Stimulated activated CD4-positive, alpha-beta T cell treated with anti-CD3 and anti-CD28 coated beads, Interleukin-2, amount 100 ng/mL, for 48 hours (primary cell): ENCODE results near the gene DCC.
"Not testable (repeated sequence)": the region's sequence is repeated elsewhere in the genome, so short reads cannot be mapped to it uniquely, and the experiment has no call there.

Experiments
- DNase-seq, 2 donors: peaks; one replicate each; pipeline ENCODE4 v3.0.0-alpha.2; 2020

Gene DCC

DNA sequence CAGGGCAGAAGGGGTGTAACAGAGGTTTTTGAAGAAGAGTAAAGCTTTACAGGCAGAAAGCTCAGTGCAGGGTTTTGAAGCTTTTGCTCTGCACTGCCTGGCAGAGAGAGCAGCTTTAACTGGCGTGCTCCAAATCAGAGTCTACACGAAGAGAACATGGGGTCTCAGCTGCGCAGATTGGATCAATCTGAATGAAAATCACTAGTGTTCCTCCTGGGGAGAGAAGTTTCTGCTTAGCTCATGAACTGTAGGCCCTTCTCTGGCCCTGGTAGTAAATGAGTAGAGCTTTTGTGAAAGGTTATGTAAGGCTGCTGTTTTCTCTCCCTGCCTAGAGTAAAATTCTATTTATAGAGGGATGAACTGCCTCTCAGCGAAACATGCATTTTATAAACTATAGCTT is 13.6 kb downstream of the DCC start:
- no peak for DNase-seq

DNA sequence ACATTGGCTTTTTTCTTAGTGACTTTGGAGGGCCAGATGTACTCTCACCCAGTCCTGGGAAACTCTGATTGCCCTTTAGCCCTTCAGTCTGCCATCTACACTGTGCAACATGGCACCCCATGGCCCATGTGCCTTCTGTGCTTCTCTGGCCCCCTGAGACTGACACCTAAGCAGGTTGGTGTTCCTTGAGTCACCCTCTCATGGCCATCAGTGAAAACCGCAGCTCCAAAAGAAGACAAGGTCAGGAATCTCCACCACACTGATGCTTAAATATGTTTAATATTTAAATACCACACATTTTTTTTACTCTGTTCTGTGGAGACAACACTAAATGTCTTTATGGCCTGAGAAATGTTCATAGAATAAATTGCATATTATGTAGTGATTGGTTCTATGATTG is 23.9 kb downstream of the DCC start:
- DNase-seq: no peak

DNA sequence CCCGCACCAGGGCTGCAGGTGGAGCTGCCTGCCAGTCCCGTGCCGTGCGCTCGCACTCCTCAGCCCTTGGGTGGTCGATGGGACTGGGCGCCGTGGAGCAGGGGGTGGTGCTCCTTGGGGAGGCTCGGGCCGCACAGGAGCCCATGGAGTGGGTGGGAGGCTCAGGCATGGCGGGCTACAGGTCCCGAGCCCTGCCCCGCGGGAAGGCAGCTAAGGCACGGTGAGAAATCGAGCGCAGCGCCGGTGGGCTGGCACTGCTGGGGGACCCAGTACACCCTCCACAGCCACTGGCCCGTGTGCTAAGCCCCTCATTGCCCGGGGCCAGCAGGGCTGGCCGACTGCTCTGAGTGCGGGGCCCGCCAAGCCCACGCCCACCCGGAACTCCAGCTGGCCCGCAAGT is 26.9 kb downstream of the DCC start:
- not testable (repeated sequence) for DNase-seq

DNA sequence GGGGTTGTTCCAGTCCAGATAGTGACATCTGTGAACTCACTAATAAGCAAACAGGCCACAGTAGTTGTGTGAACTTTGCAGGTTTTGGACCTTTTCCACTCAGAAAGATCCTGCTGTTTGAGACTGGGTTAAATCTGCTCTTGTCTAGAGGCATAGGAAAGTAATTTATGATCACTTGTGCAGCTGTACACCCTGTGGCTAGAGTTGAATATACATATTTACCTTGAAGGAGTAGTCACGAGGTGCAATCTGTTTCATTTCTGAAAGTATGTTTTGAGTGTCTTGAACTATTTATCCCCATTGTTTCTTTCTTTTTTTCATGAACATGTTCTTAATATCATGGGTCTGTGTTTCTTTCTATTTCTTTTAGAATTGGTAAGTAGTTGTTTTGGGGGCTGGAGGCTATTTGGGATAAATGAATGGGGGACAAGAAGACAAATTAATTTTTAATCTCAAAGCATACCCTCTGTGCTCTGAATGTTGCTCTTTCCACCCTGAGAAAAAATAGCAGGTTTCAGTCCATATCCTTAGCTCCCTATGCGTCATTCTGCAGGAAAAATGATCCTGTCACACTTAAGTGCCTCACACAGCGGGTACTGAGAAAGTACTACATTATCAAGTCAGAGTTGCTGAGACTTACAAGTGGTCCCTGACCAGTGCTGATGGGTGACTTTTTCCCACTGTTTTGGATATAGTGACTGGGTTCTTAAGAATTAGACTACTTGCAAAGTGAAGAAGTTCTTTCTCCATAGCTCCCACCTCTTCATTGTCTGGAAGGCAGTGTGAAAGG is 28.2 kb downstream of the DCC start:
- DNase-seq: no peak

DNA sequence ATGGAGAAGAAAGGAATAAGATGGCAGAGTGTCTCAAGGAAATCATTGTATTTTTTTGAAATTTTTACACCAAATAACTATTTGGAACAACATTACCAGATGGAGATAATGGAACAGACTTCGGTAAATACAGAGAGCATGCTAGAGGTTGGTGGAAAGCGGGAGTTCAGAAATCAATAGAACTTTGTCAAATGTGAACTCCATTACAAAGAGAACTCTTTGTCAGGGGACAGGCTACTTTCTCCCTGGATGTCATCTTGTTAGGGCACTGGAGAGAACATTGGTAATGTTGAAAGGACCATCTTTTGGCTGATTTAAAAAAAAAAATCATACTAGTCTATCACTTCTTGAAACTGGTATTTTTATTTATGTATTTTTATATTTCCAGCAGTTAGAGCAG is 30.8 kb downstream of the DCC start:
- DNase-seq: no peak

DNA sequence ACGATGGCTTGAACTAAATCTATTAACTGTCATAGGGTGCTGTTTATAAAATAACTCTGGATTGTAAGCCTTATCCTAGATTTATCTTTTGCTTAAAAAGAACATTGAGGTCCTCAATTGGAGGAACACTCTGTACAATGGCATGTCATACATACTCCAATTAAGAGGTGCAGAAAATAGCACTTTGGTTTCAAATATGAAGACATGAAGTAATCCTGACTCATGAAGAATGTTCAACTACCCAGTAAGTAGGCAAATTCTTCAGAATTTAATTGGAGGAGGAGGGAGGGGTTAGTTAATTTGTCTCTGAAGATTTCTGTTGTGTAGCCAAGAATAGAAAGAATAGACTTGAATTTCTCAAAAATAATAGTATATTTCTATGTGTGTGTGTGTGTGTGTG is 36.1 kb downstream of the DCC start:
- no peak for DNase-seq

DNA sequence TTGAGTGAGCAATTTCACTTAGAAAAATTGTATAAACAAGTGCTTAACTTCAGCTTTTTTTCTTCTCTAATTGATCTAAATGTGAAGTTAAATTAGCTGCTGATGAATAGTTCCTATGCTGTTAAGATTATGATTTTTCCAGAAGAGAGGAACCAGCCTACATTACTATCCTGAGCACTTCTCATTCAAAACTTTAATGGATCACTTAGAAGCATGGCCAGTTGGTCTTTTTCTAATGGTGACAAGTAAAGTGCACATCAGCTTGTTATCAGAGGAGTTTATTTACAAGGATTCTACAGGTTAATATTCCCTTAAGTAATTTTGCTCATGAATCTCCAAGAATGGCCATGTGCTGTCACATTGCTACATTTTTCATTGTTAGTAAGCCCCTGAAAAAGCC is 37.1 kb downstream of the DCC start:
- no peak for DNase-seq

DNA sequence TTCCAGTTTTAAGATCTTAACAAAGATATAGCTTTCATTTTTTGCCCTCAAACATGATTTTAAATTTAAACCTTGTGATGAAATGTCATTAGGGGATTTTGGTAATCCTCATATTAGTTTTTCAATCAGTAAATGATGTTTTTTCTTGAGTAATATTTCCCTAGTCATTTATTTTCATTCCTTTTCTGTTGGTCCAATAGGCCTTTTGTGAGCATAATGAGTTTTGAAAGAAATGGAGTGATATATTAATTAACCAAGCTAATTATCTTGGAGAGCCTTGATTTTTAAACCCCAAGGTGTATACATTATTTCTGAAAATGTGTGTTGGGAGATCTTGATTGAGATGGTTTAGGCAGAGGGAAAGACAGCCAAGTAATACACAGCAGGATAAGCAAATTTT is 46.3 kb downstream of the DCC start:
- DNase-seq: no peak

DNA sequence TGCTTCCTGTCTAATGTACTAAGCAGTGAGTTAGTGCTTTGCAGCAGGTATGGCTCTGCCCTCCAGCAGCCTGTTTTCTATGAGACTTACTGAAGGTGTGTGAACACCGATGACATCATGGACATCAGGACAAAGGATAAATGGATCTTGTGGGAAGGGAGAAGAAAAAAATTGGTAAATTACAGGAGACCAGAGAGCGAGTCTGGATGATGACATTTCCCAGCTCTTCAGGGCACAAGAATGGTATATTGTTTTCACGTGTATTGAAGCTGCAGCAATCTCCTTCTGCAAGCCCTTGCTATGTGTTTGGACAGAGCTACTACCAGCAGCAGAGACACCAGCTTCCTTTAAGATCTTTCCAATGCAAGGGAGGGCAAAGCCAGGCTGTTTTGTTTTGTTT is 47.2 kb downstream of the DCC start:
- no peak for DNase-seq

DNA sequence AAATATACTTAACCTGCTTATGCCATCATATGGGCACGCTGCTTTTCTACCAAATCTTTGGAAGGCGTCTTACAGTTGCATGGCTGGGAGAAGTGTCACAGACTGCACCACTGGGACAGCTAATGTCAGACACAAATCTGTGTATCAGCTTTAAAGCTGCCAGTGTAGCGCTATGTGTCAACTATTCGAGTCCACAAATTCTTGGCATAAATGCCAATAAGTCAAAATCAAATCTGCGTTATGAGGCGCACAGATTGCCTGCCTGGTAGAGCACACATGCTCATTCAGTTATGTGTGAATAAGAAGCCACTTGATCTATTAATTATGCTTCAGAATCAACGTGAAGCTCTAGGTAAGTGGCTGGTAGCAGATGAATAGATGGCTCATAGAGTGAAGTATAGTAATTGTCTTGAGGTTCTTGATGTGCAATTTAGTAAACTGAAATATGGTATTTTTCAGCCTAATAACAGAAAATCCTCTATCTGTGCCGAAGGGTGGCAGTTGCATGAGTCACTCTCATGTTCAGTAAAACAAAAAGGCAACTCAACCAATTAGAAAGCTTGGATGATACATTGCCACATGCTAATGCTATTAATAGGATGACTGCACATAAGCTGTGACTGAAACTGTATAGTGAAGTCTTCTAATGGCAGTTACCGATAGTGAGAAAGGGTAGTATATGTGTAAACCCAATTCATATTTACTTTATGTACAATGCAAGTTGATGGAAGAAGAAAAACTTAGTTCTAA is 52.0 kb downstream of the DCC start:
- DNase-seq: no peak

DNA sequence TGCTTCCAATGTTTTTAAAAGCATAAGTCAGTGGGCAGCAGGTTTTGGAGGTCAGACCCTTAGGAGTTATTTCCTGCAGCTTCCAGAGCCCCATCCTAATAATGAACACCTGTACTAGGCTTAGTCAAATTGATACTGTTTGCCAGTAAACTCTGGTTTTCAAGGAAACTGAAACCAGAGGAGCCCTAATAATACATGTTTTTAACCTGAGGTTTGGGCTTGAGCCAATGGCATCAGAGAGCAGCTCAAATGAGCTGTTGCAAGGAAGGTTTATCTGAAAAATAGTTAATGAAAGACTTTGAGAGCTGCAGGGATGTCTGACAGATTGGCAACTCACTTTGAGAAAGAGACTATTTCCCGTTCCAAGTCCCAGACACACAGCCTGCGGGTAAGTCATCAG is 54.6 kb downstream of the DCC start:
- DNase-seq: no peak

DNA sequence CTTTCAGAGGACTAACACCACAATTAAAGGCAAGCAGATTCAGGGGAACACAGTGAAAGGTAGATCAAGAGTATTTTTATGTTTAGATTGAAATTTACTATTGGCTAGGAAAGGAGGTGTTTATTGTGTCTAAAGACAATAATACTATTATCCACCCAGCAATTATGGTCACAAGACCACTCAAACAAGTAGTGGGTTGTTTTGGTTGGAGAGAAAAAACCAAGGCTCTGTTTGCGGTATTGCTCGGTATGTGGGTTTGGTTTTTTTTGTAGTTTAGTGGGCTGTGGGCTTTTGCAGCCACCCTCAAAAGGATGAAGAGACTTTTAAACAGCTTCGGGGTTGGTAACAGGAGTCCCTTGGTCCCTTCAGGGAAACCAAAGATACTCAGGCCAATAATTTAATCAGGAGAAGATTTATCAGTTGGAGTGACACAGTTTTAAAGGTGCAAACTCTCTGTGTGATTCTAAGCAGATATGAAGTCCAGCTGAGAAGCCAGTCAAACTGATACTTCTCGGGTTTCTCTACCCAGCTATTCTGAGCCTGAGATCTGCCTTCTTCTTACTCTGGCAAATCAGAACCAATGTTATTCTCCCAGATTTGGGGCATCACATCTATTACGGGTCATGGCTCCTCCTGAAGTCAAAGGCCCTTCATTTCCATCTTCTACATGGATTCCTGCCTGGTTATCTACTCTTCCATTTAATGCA is 55.3 kb downstream of the DCC start:
- no peak for DNase-seq

DNA sequence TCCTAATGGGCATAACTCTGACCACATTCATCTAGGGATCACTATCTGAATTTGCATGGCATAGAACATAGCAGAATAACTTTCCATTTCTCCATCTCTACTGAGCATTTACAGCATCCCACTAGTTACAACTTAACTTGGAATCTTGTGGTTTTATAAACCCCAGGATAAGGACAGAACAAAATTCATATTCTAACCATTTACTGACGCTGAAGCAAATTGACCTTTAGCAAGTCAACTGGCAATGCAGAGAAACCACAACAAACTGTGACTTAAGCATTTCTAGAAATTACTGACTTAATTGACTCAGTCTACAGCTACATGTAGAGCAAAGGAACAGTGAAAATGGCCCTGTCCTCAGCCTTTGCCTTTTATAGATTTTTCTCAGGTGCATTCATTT is 61.2 kb downstream of the DCC start:
- no peak for DNase-seq

DNA sequence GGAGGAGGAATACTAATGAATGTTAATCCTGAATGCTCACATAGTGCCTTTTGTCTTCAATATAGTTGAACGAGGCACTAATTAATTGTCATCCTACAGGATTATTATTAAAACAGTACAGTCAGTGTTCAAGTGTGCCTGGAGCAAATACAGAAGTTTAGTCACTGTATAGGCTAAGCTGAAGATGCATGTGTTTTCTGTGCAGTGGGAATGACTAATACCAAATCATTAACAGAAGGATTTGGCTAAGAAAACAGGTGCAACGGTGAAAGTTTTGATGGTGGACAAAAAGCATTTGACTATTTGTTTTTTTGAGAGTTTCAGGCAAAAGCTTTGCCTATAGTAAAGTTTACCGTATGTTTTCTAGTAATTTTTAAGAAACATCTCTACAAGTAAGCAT is 62.8 kb downstream of the DCC start:
- DNase-seq: no peak

DNA sequence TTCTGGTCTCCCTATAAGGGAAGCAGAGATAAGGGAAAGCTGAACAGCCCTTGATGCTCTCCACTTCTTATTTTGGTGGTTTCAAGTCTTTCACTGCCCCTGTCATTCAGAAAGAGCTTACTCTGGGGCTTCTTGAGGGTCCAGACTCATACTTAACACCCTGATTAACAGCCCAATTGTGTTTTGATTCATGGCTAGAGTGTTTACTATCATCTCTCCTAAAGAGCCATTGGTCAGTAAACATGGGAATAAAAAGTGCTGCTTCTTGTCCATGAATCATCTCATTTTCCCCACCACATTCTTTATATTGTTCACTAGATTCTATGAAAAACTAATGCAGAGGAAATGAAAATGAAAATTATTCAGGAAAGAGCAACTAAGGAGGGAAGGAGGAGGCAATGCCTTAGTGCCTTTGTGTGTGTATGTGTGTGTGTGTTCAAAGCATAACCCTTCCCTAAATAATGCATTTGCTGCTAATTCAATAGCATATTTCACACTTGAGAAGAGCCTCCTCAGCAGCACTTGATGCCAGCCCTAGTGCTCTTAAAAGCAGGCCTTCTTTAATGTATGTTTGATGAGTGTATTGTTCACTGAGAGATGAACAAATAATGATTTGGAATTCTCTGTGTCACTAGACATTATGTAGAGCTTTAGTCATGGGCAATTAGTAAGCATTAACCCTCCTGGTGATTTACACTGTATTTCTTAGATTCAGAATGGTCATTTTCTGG is 63.5 kb downstream of the DCC start:
- DNase-seq: no peak

DNA sequence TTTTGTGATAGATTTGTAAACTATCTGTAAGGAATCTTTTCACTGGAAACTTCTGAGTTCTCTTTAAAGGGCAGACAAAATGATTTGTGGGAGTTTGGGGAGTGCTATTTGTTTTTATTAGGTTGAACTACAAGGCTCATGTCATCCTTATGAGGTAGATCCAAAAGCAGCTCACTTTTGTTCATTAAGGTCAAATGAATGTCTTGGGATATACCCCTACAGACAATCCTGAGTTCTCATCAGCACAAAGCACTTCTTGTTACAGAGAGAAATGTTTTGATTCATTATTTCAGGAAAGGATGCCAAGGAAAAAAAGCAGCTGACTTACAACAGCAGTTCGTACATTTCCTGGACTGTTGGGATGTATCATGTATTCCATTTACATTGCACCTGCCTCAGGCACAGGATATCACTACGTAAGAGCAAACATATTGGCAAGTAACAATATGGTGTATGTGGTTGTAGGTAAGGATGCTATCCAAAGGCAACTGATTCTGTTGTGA is 68.9 kb downstream of the DCC start:
- no peak for DNase-seq

DNA sequence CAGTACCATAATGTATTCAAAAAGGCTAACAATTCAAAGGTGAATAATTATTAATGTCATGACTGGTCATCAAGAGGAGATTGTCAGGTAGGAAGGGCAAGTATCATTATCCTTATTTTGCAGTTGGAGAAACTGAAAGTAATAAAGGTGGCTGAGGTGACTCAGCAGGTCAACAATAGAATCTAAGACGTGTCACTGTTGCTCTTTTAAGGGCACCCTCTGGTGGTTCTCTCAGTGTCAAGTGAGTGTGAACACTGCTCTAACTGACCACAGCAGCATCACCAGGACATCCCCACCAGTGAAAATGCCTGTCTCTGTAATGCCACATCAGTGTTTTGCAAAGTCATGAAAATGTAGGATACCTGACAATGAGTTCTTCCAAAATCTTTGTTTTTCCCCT is 69.7 kb downstream of the DCC start:
- no peak for DNase-seq

DNA sequence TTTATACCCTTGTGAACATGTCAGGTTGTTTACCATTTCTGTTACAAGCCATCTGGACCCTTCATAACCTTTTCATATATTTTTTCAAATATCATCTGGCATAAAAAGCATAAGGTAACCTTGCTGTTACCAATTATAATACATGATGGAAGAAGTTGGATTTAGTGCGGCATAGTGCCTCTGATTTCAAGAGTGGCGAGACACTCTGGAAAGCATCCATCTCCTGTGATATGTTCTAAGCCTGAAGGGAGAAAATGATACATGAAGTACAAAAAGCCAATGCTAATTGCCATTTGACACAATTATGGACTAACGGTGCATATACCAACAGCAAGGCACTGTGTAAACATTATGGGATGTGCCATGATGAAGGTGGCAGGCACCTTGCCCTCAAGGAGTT is 75.1 kb downstream of the DCC start:
- no peak for DNase-seq

DNA sequence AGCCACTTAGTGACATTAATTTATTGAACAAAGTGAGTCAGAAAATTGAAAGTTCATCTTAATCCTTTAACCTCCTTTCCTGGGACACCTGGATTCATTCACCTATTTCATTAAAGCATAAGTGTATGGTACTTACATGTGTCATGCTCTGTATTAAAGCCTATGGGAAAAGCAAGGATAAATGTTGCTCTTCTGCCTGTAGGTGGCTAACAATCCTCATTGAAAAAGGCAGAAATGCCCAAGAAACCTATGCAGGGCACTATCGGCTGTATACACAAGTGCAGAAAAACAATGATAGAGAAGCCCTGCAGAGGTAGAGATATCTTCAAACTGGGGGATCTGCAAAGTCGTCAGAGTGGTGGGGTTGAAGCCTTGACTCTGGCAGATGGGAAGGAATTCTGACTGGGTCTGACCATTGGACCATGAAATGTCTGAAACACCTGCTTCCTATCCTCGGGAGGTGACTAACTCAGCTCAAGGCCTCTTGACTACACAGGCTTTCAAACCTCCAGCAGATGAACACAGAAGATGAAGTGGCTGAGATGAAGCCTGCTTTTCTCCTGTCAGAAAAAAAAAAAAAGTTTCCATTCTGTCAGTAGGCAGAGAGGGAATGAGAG is 83.1 kb downstream of the DCC start:
- DNase-seq: no peak

DNA sequence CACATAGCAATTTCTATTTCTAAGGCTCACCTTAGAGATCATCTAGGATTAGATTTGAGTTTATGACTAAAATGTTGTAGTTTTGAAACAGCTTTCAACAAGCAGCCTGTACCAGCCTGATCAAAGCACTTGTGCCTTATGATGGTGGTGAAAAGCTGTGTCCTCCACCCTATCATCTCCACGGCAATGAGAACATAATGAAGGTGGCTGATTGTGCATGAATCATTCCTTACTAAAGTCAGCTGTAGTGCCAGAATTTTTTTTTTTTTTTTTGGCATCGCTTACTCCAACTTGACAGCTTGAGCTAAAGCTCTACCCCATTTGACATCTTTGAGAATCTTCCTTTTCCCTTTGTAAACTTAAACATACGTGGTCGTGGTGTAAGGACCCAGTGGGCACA is 86.0 kb downstream of the DCC start:
- DNase-seq: no peak

DNA sequence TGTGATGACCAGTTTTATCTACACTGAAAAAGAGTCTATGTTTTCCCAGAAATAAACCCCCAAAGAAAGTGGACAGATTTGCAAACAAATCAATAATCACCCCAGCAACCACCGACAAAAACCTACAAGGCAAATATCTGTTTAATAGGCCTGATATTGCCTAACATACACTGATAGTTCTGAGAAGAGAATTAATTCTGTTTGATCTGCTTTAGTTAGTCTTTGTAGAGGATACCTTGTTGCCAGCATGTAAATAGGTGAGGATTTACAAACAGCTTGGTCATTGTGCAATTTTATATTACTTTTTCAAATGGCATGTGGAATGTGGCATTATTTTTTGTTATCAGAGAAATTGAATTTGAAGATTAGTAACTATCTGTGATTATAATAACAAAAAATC is 86.5 kb downstream of the DCC start:
- no peak for DNase-seq

DNA sequence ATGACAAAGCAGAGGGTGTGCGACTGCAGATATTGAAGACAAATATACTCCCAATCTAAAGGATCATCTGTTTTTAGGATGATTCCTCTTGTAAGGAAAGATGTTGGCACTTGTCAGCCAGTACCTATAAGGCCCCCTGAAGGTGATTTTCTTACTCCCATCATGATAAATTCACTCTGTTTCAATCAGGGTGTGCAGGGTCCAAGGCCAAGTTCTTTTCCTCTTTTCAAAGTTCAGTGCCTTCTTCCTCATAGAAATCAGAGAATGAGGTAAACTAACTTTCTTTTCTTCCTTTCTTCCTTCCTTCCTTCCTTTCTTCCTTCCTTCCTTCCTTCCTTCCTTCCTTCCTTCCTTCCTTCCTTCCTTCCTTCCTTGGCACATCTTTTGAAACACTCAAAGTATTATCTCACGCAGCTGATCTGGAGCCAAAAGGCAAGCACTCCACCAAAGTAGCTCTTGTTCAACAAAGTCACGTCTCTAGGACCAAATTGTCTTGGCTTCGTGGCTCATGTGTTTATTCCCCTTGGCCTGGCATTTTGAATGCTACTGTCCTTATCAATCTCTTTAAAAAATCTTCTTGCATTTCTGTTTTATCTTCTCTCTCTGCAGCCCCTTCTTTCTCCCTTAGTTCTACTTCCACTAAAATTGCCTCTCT is 87.7 kb downstream of the DCC start:
- no peak for DNase-seq
